Measurements from ENCODE around the gene ERMAP. TPM values are rescaled to one million over a fixed set of nuclear protein-coding genes. Genes with fewer than 3 reads are reported as not detected.

ERMAP gene
- total and polyA plus RNA-seq, 2 experiments from 2014 or later = 1.2 to 2.2 TPM

DNA sequence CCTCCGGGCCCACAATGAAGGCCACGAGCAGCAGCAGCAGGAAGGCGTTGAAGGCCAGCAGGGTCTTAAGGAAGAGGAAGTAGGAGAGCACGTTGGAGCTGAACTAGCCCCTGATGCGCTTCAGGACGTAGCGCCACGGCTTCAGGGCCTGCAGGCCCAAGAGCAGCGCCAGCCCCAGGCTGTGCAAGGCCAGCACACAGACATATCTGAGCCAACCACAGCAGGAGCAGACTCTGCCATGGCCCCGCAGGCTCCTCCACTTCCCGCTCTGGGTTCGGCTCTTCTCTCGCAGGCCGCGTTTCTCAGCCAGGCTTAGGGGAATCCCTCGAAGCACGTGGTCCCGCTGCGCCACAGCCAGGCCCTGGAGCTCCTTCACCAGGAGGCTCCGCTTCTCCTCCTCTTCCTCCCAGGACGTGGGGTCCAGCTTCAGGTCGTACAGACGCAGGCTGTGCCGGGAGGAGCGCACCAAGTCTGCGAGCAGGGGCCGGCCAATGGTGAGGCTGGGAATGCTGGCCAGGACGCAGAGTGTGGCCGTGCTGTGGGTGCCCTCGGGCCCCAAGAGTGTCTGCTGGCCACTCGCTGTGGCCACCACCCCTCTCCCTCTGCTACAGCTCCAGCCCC, 71.2 kb downstream of the ERMAP start:
- H3K9me3 Mint-ChIP-seq = no peaks in the 10 kb centered on the region
- H3K36me3 ChIP-seq (ENCODE audit: insufficient read depth) = no peaks in the 10 kb centered on the region
- no peak overlapping the region for H3K4me2 ChIP-seq
- no peaks in the 10 kb centered on the region for H3K79me2 ChIP-seq (replicated peaks; ENCODE audit: insufficient read depth)
- no peaks in the 10 kb centered on the region for H4K20me1 ChIP-seq (replicated peaks; ENCODE audit: insufficient read depth)
- no peaks in the 10 kb centered on the region for H3K27me3 ChIP-seq (ENCODE audit: insufficient read depth)
- H3K4me3 ChIP-seq = no peak overlapping the region
- no peaks in the 10 kb centered on the region for H3K27me3 Mint-ChIP-seq (ENCODE audit: insufficient read depth, low read depth, poor library complexity)
- H3K36me3 Mint-ChIP-seq (ENCODE audit: low read depth) = no peaks in the 10 kb centered on the region
- peak; percentile 67 for ATAC-seq
- no peak for TF ChIP-seq POLR2AphosphoS5 (IDR thresholded peaks at IDR 0.05; ENCODE audit: low read depth)
- TF ChIP-seq ZNF114 (CRISPR knock-in tag; IDR thresholded peaks at IDR 0.05) = no peak
- no peak for TF ChIP-seq EZH2 (IDR thresholded peaks at IDR 0.05; ENCODE audit: low read depth, unreplicated experiment)
- TF ChIP-seq, protein P1, sequence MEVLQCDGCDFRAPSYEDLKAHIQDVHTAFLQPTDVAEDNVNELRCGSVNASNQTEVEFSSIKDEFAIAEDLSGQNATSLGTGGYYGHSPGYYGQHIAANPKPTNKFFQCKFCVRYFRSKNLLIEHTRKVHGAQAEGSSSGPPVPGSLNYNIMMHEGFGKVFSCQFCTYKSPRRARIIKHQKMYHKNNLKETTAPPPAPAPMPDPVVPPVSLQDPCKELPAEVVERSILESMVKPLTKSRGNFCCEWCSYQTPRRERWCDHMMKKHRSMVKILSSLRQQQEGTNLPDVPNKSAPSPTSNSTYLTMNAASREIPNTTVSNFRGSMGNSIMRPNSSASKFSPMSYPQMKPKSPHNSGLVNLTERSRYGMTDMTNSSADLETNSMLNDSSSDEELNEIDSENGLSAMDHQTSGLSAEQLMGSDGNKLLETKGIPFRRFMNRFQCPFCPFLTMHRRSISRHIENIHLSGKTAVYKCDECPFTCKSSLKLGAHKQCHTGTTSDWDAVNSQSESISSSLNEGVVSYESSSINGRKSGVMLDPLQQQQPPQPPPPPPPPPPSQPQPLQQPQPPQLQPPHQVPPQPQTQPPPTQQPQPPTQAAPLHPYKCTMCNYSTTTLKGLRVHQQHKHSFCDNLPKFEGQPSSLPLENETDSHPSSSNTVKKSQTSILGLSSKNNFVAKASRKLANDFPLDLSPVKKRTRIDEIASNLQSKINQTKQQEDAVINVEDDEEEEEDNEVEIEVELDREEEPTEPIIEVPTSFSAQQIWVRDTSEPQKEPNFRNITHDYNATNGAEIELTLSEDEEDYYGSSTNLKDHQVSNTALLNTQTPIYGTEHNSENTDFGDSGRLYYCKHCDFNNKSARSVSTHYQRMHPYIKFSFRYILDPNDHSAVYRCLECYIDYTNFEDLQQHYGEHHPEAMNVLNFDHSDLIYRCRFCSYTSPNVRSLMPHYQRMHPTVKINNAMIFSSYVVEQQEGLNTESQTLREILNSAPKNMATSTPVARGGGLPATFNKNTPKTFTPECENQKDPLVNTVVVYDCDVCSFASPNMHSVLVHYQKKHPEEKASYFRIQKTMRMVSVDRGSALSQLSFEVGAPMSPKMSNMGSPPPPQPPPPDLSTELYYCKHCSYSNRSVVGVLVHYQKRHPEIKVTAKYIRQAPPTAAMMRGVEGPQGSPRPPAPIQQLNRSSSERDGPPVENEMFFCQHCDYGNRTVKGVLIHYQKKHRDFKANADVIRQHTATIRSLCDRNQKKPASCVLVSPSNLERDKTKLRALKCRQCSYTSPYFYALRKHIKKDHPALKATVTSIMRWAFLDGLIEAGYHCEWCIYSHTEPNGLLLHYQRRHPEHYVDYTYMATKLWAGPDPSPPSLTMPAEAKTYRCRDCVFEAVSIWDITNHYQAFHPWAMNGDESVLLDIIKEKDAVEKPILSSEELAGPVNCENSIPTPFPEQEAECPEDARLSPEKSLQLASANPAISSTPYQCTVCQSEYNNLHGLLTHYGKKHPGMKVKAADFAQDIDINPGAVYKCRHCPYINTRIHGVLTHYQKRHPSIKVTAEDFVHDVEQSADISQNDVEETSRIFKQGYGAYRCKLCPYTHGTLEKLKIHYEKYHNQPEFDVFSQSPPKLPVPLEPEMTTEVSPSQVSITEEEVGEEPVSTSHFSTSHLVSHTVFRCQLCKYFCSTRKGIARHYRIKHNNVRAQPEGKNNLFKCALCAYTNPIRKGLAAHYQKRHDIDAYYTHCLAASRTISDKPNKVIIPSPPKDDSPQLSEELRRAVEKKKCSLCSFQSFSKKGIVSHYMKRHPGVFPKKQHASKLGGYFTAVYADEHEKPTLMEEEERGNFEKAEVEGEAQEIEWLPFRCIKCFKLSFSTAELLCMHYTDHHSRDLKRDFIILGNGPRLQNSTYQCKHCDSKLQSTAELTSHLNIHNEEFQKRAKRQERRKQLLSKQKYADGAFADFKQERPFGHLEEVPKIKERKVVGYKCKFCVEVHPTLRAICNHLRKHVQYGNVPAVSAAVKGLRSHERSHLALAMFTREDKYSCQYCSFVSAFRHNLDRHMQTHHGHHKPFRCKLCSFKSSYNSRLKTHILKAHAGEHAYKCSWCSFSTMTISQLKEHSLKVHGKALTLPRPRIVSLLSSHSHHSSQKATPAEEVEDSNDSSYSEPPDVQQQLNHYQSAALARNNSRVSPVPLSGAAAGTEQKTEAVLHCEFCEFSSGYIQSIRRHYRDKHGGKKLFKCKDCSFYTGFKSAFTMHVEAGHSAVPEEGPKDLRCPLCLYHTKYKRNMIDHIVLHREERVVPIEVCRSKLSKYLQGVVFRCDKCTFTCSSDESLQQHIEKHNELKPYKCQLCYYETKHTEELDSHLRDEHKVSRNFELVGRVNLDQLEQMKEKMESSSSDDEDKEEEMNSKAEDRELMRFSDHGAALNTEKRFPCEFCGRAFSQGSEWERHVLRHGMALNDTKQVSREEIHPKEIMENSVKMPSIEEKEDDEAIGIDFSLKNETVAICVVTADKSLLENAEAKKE (CRISPR knock-in tag; IDR thresholded peaks at IDR 0.05) = no peak
- no peak for TF ChIP-seq EZH2phosphoT487 (IDR thresholded peaks at IDR 0.05; ENCODE audit: unreplicated experiment)
- TF ChIP-seq, protein P2, sequence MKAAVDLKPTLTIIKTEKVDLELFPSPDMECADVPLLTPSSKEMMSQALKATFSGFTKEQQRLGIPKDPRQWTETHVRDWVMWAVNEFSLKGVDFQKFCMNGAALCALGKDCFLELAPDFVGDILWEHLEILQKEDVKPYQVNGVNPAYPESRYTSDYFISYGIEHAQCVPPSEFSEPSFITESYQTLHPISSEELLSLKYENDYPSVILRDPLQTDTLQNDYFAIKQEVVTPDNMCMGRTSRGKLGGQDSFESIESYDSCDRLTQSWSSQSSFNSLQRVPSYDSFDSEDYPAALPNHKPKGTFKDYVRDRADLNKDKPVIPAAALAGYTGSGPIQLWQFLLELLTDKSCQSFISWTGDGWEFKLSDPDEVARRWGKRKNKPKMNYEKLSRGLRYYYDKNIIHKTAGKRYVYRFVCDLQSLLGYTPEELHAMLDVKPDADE (IDR thresholded peaks at IDR 0.05) = no peak
- no peak for TF ChIP-seq NANOG (IDR thresholded peaks at IDR 0.05; ENCODE audit: borderline replicate concordance)
- no peak overlapping the region for H3K4me3 Mint-ChIP-seq
- no peaks in the 10 kb centered on the region for H3K9me2 ChIP-seq (ENCODE audit: insufficient read depth)
- no peaks in the 10 kb centered on the region for H3K4me1 ChIP-seq (ENCODE audit: insufficient read depth)
- H3K27ac Mint-ChIP-seq = no peak overlapping the region
- no peaks in the 10 kb centered on the region for H3K4me1 Mint-ChIP-seq
- H2AFZ ChIP-seq = peak overlapping the region; percentile 99
- no peaks in the 10 kb centered on the region for H3F3A ChIP-seq (replicated peaks; ENCODE audit: low read depth)
- no peak overlapping the region for H3K27ac ChIP-seq (ENCODE audit: low read depth)
- peak; percentile 26 for DNase-seq (ENCODE audit: low spot score)

Data from GM23338 (cell line).